Measurements from ENCODE around the gene FARP1.

DNA sequence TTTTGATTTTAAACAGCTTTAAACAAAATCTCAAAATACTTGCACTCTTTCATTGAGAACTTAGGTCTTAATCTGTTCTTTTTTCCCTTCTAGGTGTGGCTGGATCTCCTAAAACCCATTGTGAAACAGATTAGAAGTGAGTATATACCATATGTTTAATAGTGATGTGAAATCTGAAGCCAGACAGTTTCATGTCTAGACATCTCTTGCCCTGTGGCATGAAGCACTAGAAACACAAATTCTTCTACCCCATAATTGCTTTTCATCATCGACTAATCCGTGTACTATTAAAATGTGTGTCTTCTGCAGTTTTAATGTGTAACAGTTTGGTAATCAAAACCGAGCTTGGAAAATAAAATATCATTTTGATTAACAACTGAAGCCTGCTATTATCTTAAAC, 222.4 kb downstream of the FARP1 start:
- TF ChIP-seq, protein P1, sequence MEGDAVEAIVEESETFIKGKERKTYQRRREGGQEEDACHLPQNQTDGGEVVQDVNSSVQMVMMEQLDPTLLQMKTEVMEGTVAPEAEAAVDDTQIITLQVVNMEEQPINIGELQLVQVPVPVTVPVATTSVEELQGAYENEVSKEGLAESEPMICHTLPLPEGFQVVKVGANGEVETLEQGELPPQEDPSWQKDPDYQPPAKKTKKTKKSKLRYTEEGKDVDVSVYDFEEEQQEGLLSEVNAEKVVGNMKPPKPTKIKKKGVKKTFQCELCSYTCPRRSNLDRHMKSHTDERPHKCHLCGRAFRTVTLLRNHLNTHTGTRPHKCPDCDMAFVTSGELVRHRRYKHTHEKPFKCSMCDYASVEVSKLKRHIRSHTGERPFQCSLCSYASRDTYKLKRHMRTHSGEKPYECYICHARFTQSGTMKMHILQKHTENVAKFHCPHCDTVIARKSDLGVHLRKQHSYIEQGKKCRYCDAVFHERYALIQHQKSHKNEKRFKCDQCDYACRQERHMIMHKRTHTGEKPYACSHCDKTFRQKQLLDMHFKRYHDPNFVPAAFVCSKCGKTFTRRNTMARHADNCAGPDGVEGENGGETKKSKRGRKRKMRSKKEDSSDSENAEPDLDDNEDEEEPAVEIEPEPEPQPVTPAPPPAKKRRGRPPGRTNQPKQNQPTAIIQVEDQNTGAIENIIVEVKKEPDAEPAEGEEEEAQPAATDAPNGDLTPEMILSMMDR (IDR thresholded peaks at IDR 0.05) = no peak
- TF ChIP-seq POLR2A (IDR thresholded peaks at IDR 0.05) (no peak), POLR2AphosphoS5 (IDR thresholded peaks at IDR 0.05) (no peak), EP300 (IDR thresholded peaks at IDR 0.05) (no peak)

Measured in gastroesophageal sphincter (tissue), 3 donors.